Activated naive CD8-positive, alpha-beta T cell treated with anti-CD3 and anti-CD28 coated beads, Interleukin-2, amount 50 U/mL, for 16 hours (primary cell): Measurements from ENCODE around the gene KLHL18.
"Not testable (repeated sequence)": the region's sequence is repeated elsewhere in the genome, so short reads cannot be mapped to it uniquely, and the experiment has no call there.

Experiments used
- DNase-seq: peaks from one replicate; pipeline ENCODE4 v3.0.0-alpha.2; 2020; ENCODE audit warnings: low read depth, low spot score

KLHL18 gene

GRCh38 chr3:47273564-47273963 lies 9.2 kb upstream of the KLHL18 start:
- DNase-seq = no peak

GRCh38 chr3:47274652-47275051 lies 8.1 kb upstream of the KLHL18 start:
- no peak for DNase-seq

GRCh38 chr3:47276558-47276957 lies 6.2 kb upstream of the KLHL18 start:
- DNase-seq = no peak

- DNase-seq = no peak
Measured at GRCh38 chr3:47280519-47280918, 2.2 kb upstream of the KLHL18 start.

- no peak for DNase-seq
Measured at GRCh38 chr3:47283193-47283537, 421 bp downstream of the KLHL18 start.

GRCh38 chr3:47283591-47284364 lies 1.0 kb downstream of the KLHL18 start:
- DNase-seq = no peak

- DNase-seq = no peak
Measured at GRCh38 chr3:47288966-47289910, 6.5 kb downstream of the KLHL18 start.

GRCh38 chr3:47291158-47291753 lies 8.5 kb downstream of the KLHL18 start:
- DNase-seq = no peak

- DNase-seq = not testable (repeated sequence)
Measured at GRCh38 chr3:47291754-47292420, 9.1 kb downstream of the KLHL18 start.

GRCh38 chr3:47293822-47294221 lies 11.1 kb downstream of the KLHL18 start:
- DNase-seq = no peak

- no peak for DNase-seq
Measured at GRCh38 chr3:47294392-47294791, 11.6 kb downstream of the KLHL18 start.

- no peak for DNase-seq
Measured at GRCh38 chr3:47295322-47295721, 12.6 kb downstream of the KLHL18 start.

GRCh38 chr3:47295976-47296375 lies 13.2 kb downstream of the KLHL18 start:
- no peak for DNase-seq

- DNase-seq = no peak
Measured at GRCh38 chr3:47296562-47297302, 14.0 kb downstream of the KLHL18 start.

GRCh38 chr3:47298439-47298838 lies 15.7 kb downstream of the KLHL18 start:
- DNase-seq = no peak

GRCh38 chr3:47299381-47300318 lies 16.9 kb downstream of the KLHL18 start:
- no peak for DNase-seq

- no peak for DNase-seq
Measured at GRCh38 chr3:47301456-47301855, 18.7 kb downstream of the KLHL18 start.

- no peak for DNase-seq
Measured at GRCh38 chr3:47306022-47306421, 23.3 kb downstream of the KLHL18 start.

- not testable (repeated sequence) for DNase-seq
Measured at GRCh38 chr3:47309231-47309630, 26.5 kb downstream of the KLHL18 start.

GRCh38 chr3:47310391-47310790 lies 27.6 kb downstream of the KLHL18 start:
- no peak for DNase-seq
